NK-92 (cell line): ENCODE measurements around the gene BTRC.

ENCODE experiments used
- DNase-seq: peaks from one replicate; lab custom pipeline; 2025; ENCODE audit not compliant: unreplicated experiment; lab: John Stamatoyannopoulos, UW

The BTRC gene

DNA sequence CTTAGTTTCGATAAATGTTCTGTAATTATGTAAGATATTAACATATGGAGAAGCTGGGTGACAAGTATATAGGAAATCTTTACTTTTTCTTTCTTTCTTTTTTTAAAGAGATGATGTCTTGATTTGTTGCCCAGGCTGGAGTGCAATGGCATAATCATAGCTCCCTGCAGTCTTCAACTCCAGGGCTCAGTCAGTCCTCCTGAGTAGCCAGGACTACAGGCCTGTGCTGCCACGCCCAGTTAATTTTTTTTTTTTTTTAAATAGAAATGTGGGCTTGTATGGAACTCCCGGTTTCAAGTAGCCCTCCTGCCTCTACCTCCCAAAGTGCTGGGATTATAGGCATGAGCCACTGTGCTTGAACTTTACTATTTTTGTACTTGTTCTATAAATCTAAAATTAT is 122.4 kb downstream of the BTRC start:
- no peak for DNase-seq

DNA sequence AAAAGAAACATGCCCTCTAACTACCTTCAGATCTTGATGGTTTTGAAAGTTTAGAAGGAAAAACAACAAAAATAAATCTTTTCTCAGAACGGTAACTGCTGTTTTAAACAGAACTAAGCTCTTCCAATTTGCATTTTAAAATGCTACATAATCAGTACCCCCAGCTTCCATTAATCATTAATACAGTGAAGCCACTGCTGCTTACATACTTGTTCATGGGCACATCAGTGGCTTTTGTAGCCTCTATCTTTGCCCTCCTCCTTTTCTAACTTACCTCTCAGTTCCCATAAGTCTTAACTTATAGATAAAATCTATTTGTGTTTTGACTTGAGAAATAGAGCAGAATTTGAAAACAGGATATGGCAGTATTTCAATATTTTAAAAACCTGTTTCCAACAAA is 125.0 kb downstream of the BTRC start:
- no peak for DNase-seq

DNA sequence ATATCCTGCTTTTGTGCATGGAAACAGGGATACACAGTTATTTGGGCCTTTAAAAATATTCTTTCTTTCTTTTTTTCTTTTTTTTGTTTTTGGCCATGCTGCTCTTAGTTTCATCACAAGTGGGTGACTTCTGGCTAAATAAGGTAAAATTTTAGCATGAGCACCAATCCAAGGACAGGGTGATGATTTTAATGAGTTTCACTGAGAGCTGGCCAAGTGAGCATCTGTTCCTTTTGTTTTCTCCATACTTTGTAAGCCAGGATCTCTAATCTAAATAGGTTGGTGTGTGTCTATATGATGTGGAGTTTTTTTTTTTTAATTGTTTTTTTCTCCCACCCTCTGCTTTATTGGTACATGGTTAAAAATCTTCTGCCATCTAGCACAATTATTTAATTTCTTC is 127.3 kb downstream of the BTRC start:
- no peak for DNase-seq

DNA sequence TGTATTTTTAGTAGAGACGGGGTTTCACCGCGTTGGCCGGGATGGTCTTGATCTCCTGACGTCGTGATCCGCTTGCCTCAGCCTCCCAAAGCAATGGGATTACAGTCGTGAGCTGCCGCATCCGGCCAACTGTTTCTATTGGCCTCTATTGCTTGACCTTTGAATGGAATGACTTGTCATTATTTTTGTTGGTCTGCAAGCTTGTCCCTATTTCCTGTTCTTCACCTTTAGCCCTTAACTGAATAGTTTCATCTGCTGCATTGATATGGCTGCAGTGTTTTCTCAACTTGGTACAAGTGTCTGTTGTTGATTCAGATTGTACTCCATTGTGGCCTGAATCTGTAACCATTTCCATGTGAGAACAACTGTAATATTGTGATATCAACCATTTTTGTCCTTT is 128.6 kb downstream of the BTRC start:
- DNase-seq: no peak

DNA sequence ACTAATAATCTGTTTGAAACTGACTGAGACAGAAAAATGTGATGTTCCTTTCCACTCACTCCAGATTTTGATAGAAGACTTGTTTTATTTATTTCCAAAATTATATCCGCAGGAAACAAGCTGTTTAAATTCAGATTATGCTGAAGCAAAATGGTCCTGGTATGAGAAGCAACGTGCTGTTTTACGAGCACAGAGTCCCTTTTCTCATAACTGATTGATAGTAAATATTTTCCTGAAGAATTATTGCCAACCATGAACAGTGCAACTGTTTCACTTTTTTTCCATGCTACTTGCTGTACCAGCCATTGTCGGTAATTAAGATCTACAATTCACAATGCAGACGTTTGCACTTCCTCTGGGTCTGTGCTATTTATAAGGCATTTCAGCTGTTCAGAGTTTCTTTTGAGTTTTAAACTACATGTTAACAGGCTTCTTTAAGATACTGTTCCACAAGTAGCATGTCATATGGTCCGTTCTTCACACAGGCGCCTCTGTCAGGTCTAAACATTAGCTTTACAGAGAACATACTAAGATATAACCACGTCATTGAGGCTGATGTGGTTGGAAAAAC is 130.3 kb downstream of the BTRC start:
- no peak for DNase-seq

DNA sequence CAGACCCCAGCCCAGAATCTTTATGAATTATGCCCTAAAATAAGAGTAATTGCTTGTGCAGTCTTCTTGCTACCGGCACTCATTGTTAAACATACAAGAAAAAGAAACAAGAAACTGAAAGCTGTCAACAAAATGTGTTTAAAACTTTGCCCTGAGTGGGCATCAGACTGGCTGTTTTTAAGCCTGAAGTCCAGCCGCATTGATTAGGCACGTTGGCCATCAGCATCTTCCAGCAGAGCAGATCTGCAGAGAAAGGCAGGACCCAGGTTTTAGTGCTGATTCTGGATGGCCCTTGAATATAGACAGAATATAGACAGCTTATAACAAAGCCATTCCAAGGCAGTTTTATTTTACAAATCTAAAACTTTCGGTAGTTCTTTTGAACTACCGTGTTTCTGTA is 131.2 kb downstream of the BTRC start:
- DNase-seq: no peak

DNA sequence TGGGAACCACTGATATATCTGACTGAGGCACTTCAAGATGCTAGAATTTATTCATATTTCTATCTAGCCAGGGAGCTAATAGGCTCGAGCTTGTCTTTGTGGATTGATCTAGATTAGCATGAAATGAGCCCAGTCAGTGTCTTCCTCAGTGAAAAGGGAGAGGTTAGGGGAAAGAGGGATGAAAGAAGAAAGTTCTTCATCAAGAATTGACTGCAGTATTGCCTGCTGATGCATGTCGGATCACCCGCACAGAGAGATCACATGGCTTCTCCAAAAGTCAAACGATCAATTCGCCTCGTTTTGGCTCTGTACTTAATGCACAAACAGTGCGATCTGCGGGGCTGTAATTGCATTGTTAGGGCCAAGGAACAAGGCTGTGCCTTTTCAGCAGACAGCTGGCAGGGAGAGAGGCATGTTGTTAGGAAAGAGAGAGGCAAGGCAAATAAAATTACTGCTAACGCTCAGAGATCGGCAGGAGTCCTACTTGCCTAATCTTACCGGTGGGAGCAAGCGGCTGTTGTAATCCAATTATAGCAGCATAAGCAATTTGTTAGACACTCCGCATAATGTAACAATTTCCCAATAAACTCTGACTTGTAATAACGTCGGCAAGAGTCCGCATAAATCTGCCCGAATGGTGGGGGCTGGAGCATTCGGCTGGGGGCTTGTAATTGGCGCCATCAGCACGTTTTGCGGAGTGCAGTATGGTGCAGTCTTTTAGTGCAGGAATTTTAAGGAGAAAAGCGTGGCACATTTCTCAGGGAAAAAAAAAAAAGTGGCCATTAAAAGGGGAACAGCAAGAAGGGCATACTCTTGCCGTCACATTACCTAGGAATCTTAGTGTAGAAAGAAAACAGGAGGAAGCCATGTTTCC is 132.0 kb downstream of the BTRC start:
- DNase-seq: no peak

DNA sequence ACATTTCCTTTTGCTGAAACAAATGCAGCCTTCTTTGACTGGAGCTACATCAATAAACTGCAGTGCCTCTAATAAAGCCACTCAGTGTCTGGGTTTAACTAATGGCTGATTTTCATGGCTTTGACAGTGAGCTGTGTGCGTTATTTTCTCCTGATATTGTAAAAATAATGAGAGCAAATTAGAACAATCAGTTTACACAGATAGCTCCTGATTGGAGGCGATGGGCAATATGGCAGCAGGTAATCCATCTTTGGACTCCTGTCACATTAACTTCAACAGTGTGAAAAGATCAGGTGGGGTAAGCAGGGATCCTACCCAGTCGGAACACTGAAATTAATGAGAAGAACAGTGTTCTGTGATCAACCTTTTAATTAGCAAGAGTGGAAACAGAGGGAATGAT is 133.4 kb downstream of the BTRC start:
- DNase-seq: no peak

DNA sequence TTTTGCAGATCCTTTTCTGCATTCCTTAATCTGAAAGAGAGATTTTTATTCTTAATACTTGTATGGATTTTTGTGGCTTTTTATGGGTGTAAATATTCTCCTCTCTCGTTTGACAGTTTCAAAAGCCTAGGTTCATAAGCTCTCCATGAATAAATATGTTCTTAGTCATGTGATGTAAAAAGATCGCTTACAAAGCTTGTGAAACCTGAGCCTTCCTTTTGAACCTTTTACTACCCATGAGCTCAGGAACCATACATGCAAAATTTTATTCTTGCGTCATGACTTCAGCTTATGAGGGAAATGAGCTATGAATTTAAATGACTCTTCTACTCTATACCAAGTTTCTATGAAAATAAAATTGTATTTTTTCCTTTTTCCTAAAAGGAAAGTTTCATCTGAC is 135.4 kb downstream of the BTRC start:
- no peak for DNase-seq

DNA sequence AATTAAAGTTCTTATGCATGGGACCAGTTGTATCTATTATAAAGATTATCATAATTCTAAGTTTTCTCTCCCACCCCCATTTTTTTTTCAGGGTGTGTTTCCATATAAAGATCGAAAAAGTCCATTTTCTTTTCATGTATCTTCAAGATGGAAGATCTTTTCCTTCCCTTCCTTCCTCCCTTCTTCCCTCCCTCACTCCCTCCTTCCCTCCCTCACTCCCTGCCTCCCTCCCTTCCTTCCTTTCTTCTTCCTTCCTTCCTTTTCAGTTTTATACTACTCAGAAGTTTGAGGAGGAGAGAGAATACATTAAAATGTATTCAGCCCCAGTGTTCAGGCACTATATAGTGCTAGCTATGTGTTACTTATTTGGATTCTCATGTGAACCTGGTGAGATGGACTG is 136.1 kb downstream of the BTRC start:
- DNase-seq: no peak

DNA sequence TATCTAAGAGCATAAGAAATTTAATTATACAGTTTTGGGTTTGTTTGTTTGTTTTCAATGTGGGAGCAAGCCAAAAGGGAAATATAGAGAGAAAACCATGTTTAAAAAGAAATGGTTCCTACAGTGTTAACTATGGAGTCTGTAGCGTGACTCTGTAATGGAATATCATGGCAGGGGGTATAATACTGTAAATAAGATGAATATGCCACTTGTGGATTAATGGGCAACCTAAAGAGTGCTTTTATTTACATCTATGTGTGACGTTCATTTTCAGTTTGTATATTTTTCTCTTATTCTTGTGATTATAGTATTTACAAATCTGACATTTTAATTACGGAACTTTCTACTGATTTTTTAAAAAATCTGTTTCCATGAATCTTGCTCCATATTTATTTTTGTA is 138.2 kb downstream of the BTRC start:
- DNase-seq: no peak

DNA sequence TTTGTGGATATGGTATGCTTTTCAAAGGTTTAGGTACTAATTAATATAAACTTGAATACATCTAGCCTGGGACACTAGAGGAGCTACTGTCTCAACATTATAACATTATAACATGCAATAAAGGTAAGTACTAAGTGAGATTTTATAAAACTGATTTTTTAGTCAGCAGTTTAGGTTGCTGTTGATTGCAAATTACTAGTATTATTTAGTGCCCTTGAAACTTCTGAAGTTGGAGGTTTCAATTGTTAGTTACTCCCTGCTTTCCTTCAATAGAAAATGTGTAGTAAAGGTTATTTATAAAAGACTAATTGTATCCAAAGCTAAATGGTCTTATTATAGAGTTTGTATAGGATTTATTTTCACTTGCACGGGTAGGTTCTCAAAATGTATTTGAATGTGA is 138.8 kb downstream of the BTRC start:
- DNase-seq: no peak

DNA sequence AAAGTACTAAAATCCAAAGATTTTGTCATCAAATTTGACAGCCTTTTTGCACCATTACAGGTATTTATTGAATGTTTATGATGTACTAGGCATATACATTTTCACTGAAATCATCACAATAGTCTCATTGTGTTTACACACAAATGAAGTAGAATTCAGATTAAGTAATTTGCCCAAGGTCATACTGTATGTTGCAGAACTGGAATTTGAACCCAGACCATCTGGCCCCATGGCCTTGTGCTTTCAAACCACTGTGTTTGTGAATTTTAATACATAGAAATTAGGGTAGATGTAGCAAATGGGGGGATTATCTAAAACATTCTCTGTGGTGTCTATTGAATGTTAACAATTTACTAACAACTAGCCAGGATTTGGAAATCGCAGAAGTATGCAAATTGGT is 139.3 kb downstream of the BTRC start:
- DNase-seq: no peak

DNA sequence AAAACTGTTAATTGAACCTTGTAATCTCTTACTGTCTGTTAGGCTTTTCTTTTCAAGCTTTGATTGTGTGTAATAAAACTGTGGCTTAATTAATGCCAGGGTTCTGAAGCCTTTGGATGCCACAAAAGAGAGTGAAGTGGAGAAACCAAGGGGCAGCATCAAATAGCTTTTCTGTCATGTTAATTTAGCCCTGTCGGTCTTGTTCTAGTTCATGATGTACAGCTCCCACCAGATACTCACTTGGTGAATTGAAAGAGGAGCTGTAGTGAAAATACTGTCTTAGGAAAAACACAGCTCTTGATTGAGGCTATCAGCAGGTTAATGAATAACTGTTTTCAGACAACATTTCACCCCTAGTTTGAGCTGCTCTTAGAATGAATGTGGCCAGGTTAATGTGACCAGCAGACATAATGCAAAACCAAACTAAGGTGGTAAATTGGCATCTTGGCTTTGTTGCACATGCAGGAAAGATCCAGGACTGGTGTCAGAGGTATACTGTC is 139.9 kb downstream of the BTRC start:
- DNase-seq: no peak

DNA sequence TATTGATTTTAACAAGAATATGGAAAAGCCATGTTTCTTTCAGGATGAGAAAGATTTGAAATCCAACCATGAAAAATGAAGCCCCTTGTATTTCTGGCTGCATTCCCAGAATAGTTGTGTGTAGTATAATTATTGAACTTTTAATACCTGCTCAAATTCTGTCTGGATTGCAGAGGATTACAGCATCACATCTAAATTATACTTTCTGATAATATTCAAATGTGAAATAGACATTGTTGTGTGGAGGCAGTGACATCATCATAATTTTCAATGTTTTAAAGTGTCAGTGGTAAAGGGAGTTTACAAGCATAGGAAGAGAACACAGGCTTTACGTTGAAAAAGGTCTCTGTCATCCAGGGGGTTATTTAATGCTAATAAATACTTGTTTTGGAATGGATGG is 140.7 kb downstream of the BTRC start:
- DNase-seq: no peak

DNA sequence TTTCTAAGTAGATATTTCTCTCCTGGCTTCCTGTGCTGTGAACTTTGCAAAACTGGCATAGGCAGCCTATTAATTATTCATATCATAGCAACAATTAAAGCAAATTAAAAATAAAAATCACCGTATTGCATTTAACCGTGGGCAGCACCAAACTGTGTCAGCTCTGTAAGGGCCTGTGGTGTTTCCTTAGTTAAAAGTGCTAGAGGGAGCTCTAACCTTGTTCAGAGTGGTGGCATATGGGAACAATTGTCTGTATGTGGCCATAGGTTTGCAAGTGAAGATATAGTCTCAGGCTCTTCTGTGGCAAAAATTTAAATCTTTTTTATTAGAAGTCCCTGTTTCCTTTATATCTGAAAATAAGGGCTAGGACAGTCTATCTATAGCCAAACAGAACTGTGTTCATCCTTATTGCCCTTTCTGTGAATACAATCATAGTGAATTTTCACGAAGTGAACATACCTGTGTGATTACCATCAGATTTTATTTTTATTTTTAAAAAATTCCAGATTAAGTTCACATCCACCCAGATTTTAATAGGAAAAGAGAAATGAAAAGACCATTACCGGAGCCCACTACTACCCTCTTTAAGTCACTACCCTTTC is 141.5 kb downstream of the BTRC start:
- DNase-seq: no peak

DNA sequence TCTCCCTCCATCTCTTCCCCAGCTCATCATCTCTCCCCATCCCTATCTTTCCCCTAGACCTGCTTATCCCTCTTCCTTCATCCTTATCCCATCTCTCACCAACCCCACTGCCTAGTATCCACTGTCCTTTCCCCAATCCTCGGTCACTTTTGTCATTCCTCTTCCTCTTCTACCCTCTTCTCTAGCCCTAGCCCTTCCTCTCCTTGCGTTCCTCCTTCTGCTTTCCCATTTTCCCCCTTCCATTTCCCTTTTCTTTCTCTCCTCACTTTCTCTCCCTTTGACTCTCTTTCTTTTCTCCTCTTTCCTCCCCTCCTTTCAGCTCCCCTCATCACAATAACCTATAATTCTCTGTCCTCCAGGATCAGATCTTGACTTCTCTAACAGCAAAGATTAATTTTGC is 150.5 kb downstream of the BTRC start:
- no peak for DNase-seq

DNA sequence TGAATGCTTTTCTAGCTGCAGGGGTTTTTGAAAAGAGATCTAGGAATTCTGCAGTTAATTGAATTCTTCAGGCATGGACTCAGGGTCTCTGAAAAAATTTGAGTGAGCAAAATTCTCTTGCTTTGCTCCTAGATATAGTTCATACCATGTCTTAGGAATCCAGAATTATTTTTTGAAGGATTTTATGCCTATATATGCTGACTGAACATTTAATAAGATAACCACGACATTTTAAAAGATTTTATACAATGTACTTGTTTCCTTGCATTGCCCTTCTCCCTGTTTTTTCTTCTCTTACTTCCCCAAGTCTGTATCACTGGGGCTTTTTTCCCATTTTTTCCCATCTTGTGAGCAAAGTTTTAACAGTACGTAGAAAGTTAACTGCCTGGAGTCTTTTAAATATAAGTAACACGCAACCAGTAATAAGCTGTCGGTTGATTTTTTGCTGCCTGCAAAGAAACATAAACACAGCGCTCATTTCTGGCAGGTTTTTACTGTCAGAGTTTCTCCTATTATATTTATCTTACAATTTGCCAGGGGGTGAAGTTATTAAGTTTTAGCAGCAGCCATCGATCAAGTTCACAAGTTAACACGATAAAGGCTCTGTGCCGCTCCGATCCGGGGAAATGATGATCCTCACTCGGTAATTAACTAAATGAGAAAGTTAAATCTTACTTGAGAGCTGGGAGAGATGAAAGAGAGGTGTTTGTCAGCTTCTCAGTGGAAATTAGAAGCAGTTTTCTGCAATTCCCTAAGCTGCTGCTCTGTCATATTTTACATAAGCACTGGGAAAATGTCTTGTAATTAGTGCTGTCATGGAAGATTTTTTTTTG is 153.1 kb downstream of the BTRC start:
- DNase-seq: no peak

DNA sequence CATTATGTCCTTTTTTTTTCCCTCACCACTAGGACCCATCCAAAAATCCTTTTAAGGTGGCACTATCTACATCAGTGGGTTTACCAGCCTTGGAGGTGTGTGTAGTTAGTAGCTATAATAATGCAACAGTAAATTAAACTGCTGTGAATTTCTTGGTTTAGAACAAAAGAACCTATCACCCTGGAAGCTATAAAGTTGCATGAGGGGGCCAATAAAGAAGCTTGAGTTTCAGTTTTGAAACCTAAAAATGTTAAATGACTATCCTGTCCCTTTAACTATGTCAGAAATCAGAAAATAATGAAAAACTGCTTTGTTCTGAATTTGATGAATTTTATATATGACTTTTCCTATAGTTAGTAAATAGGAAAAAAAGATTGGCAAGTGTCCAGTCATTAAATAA is 153.9 kb downstream of the BTRC start:
- no peak for DNase-seq

DNA sequence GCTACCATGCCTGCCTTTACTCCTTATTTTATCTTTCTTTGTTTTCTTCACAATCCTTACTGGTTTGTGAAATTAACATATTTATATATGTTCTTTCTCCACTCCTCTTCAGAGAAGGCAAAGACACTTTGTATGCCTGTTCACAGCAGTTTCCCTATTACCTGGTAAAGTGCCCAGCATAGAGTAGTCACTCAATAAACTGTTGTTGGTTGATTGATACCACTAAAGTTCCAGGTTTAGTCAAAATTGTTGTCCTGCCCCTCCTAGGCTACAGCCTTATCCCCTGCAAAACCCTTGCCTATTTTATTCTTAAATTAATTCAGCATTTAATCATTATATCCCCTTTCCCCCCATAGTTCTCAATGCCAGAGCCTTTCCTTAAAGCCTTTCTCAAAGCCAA is 158.0 kb downstream of the BTRC start:
- DNase-seq: no peak

DNA sequence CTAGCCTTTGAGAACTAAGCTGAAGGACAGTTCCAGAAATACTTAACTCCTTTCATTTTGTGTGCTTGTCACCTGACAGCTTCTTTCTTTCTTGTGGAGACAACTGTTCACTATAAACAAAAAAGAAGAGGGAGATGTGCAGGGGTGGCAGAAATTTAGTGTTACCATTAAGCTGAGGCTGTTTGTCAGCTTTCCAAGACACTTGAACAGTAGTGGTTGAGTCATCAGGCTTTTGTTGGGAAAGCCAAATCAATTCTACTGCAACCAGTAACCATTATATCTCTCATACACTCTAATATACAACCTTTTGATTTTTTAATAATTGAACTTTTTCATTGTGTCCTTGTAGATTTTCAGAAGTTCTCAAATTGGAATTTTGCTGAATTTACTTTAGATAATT is 158.8 kb downstream of the BTRC start:
- no peak for DNase-seq
